ENCODE measurements around the gene EMC6.

The EMC6 gene

DNA sequence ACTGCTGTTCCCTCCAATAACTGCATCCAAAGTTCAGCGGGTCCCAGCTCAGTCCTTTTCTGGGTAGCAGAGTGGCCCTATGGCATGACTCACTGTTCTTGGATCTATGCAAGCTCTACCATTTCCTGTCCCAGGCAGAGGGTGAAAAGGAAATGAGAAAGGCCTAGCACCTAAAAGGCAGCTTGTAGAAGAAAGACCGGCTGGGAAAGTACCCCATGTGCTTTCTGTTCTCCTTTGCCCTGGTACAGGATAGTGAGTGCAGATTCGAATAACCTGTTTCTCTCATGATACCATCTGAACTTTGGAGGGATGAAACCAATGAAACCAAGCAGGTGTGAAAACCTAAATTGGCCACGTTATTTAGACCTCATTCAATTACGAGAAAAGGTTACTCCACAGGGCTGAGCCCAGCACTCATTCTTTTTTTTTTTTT lies 42.4 kb downstream of the EMC6 start:
- peak; percentile 94 for DNase-seq (ENCODE audit: low spot score)

DNA sequence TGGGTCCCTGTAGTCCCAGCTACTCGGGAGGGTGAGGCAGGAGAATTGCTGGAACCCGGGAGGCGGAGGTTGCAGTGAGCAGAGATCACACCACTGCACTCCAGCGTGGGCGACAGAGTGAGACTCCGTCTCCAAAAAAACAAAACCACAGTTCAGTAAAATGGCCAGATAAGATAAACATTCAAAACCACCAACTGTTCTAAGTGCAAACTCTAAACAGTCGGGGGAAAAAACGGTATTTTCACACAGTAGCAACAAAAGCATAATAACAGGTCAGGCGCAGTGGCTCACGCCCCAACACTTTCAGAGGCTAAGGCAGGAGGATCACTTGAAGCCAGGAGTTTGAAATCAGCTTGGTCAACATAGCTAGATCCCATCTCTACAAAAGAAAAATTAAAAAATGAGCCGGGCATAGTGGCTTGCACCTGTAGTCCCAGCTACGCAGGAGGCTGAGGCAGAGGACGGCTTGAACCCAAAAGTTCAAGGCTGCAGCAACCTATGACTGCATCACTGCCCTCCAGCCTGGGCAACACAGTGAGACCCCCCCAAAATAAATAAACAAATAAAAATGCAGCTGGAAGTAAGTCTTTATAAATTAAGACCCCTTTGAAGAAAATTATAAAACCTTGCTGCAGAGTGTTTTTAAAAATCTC lies 44.3 kb downstream of the EMC6 start:
- no peak for DNase-seq (ENCODE audit: low spot score)

DNA sequence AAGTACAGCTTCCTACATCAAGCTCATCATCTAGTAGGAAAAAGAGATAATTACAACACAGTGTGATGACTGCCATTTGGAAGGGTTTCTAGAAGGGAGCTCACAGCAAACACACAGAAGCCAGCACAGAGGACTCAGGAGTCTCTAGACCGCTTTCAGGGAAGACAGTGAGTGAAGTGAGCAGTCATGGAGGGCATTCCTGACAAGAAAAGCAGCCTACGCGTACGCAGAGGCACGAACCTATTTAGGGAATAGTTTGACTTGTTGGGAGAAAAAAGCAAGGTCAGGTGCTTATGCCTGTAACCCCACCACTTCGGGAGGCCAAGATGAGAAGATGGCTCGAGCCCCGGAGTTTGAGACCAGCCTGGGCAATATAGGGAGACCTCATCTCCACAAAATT lies 46.7 kb downstream of the EMC6 start:
- no peak for DNase-seq (ENCODE audit: low spot score)

DNA sequence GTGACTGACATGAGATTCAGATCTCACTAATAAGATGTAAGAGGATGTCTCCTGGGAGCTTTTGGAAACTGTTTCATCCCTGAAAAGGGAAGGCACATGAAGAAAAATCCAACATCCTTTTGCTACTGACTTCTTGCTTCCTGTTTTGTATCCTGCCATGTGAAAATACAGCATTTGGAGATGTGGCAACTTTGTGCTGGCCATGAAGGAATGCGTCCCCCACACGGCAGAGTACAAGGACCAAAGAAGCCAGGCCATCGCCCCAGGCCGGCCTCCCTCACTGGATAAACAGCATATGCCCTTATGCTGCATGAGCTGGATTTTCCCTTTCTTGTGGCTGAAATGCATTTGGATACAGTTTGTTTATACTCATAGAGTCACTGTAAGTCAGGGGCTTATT lies 49.6 kb downstream of the EMC6 start:
- no peak for DNase-seq (ENCODE audit: low spot score)

DNA sequence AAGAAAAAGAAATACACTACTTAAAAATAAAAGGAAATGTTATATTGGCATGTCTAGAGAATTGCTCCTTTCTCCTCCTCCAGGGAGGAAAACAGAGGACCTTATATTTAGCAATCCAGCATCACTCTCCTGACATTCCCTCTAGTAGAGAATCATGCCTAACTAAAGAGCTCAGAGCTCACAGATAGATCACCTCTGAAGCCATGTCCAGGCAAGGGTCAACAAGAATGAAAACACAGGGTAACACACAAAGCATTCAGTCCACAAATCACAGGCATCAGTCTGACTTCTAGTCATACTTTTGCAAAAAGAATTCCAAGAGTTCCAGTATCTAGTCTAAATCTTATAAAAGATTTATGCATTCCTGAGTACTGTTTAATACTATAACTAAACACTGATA lies 50.7 kb downstream of the EMC6 start:
- DNase-seq (ENCODE audit: low spot score) = no peak
